C4-2B (cell line): ENCODE results near the gene RBM15.

Experiments
- CTCF ChIP-seq: fragments of 450-650 bp; conservative IDR thresholded peaks from 2 replicates; pipeline ENCODE4 v1.5.1; 2017; ENCODE audit warnings: mild to moderate bottlenecking
- ZFX ChIP-seq: fragments of 450-650 bp; IDR thresholded peaks from 2 replicates; pipeline ENCODE4 v1.6.1; 2017

DNA sequence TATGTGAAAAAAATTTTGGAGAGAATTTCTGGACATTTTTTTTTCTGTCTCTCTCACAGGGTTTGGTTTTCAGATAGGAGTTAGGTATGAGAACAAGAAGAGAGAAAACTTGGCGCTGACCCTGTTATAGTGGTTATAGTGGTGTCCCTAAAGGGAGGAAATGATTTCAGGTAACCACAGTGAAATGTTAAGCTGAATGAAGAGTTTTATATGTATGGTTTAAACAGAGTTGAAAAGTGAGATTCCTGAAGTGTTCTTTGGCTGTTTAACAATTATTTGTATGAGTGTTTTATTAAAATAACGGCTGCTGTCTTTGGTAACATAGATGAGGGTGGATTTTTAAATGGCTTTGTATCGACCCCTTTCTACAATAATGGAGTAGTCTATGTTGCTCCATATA is 6.3 kb downstream of the RBM15 start:
- no peak for TF ChIP-seq CTCF
- no peak for TF ChIP-seq ZFX
